GM23338 (cell line): ENCODE results near the gene CKB. TPM values are rescaled to one million over a fixed set of nuclear protein-coding genes. Genes with fewer than 3 reads are reported as not detected.
A peak's percentile ranks its signal among the peaks of the same experiment; 100 is the strongest.

ENCODE experiments used
- ATAC-seq: fragments of 200-7000 bp; cut with Tn5 transposase; 3 replicates; pipeline ENCODE4 v1.9.1; 2020
- DNase-seq: peaks from one replicate; pipeline ENCODE4 v3.0.0-alpha.2; 2015; ENCODE audit warnings: low spot score
- H2AFZ ChIP-seq: fragments of 200-600 bp; sonication (generic); 2 replicates; pipeline ENCODE4 v1.8.0; 2016; ENCODE audit warnings: antibody characterized with exemption, mild to moderate bottlenecking, moderate library complexity
- H3F3A ChIP-seq: fragments of 200-600 bp; sonication (generic); replicated peaks from 2 replicates; pipeline ENCODE4 v1.8.0; 2017; ENCODE audit warnings: antibody characterized with exemption, mixed run types, low read depth
- H3K27ac ChIP-seq: fragments of 200-600 bp; sonication (generic); 2 replicates; pipeline ENCODE4 v1.6.1; 2016; ENCODE audit warnings: low read depth
- H3K27me3 ChIP-seq: fragments of 200-600 bp; sonication (generic); 2 replicates; pipeline ENCODE4 v1.8.0; 2016; ENCODE audit warnings: mild to moderate bottlenecking, mixed run types, moderate library complexity; ENCODE audit not compliant: insufficient read depth
- H3K36me3 ChIP-seq: fragments of 200-600 bp; sonication (generic); 2 replicates; pipeline ENCODE4 v1.8.0; 2016; ENCODE audit warnings: mild to moderate bottlenecking; ENCODE audit not compliant: insufficient read depth
- H3K4me1 ChIP-seq: fragments of 200-600 bp; sonication (generic); 2 replicates; pipeline ENCODE4 v1.8.0; 2016; ENCODE audit warnings: mild to moderate bottlenecking, moderate library complexity; ENCODE audit not compliant: insufficient read depth
- H3K4me2 ChIP-seq: fragments of 200-600 bp; sonication (generic); 2 replicates; pipeline ENCODE4 v1.7.1; 2017; ENCODE audit warnings: mixed run types
- H3K4me3 ChIP-seq: fragments of 200-600 bp; sonication (generic); 2 replicates; pipeline ENCODE4 v1.6.1; 2016; ENCODE audit warnings: mixed run types
- H3K79me2 ChIP-seq: fragments of 200-600 bp; sonication (generic); replicated peaks from 2 replicates; pipeline ENCODE4 v1.8.0; 2017; ENCODE audit warnings: mild to moderate bottlenecking; ENCODE audit not compliant: insufficient read depth
- H3K9me2 ChIP-seq: fragments of 200-600 bp; sonication (generic); 2 replicates; pipeline ENCODE4 v1.8.0; 2017; ENCODE audit not compliant: insufficient read depth
- H4K20me1 ChIP-seq: fragments of 200-600 bp; sonication (generic); replicated peaks from 2 replicates; pipeline ENCODE4 v1.8.0; 2017; ENCODE audit warnings: mild to moderate bottlenecking; ENCODE audit not compliant: insufficient read depth
- H3K27ac Mint-ChIP-seq: 2 replicates; pipeline ENCODE4 v1.8.0; 2020; ENCODE audit warnings: inconsistent platforms, mild to moderate bottlenecking, moderate library complexity, mixed read lengths
- H3K27me3 Mint-ChIP-seq: 3 replicates; pipeline ENCODE4 v1.8.0; 2022; ENCODE audit warnings: low read depth, mild to moderate bottlenecking, moderate library complexity, mixed read lengths, inconsistent platforms; ENCODE audit not compliant: insufficient read depth, poor library complexity
- H3K36me3 Mint-ChIP-seq: 3 replicates; pipeline ENCODE4 v1.8.0; 2021; ENCODE audit warnings: low read depth, mild to moderate bottlenecking, inconsistent platforms, moderate library complexity, mixed read lengths
- H3K4me1 Mint-ChIP-seq: 3 replicates; pipeline ENCODE4 v1.8.0; 2020; ENCODE audit warnings: mild to moderate bottlenecking, inconsistent platforms, mixed read lengths
- H3K4me3 Mint-ChIP-seq: 3 replicates; pipeline ENCODE4 v1.8.0; 2021; ENCODE audit warnings: moderate library complexity, mild to moderate bottlenecking, inconsistent platforms, mixed read lengths
- H3K9me3 Mint-ChIP-seq: 3 replicates; pipeline ENCODE4 v1.8.0; 2020; ENCODE audit warnings: moderate library complexity, mild to moderate bottlenecking, inconsistent platforms, mixed read lengths
- CREB1 ChIP-seq: fragments of 250-450 bp; sonication (Bioruptor Pico); IDR thresholded peaks from 2 replicates; pipeline ENCODE4 v1.5.0; 2020; ENCODE audit warnings: low read depth, mild to moderate bottlenecking, moderate library complexity
- ETS1 ChIP-seq: IDR thresholded peaks from 2 replicates; pipeline ENCODE4 v1.6.1; 2016; ENCODE audit warnings: antibody characterized with exemption
- EZH2phosphoT487 ChIP-seq: fragments of 200-600 bp; sonication (generic); IDR thresholded peaks from one replicate; pipeline ENCODE4 v1.8.1; 2018; ENCODE audit warnings: antibody characterized with exemption; ENCODE audit not compliant: unreplicated experiment
- JUNB ChIP-seq: IDR thresholded peaks from one replicate; pipeline ENCODE4 v1.6.1; 2016; ENCODE audit warnings: antibody characterized with exemption; ENCODE audit not compliant: unreplicated experiment
- POLR2AphosphoS5 ChIP-seq: IDR thresholded peaks from 2 replicates; pipeline ENCODE4 v1.6.1; 2016; ENCODE audit warnings: antibody characterized with exemption, low read depth
- ZNF331 ChIP-seq: fragments of 250-450 bp; sonication (Bioruptor Pico); IDR thresholded peaks from 2 replicates; pipeline ENCODE4 v1.5.0; 2020; ENCODE audit warnings: low read depth, mild to moderate bottlenecking, moderate library complexity
- ZNF462 ChIP-seq: fragments of 250-450 bp; sonication (Bioruptor Pico); IDR thresholded peaks from 2 replicates; pipeline ENCODE4 v1.5.0; 2020; ENCODE audit warnings: mild to moderate bottlenecking, moderate library complexity
- polyA plus RNA-seq: library from polyadenylated mRNA; unstranded; fragments of >200 nt; fragmentation: Nextera tagmentation; extraction: Ambion mirVana; gene quantifications from 2 replicates; pipeline ENCODE4 v1.2.1, GENCODE V29; 2016
- total RNA-seq: library from RNA; depleted of rRNA; stranded (reverse); fragments of >200 nt; shearing (Covaris generic); gene quantifications from 2 replicates; pipeline ENCODE4 v1.2.3, GENCODE V29; 2014
- TF ChIP-seq, protein P1 (sequence below), 2 experiments: fragments of 200-600 bp in 1 of 2; sonication (generic) in 1 of 2; conservative IDR thresholded peaks; 2 replicates each; pipeline versions ENCODE4 v1.5.1 to v1.6.1; 2016 to 2017; ENCODE audit warnings: antibody characterized with exemption in 2 of 2, low read depth in 2 of 2, mild to moderate bottlenecking in 2 of 2, moderate library complexity in 1 of 2

Gene CKB
- total and polyA plus RNA-seq, 2 experiments from 2014 or later: 604 to 852 TPM

DNA sequence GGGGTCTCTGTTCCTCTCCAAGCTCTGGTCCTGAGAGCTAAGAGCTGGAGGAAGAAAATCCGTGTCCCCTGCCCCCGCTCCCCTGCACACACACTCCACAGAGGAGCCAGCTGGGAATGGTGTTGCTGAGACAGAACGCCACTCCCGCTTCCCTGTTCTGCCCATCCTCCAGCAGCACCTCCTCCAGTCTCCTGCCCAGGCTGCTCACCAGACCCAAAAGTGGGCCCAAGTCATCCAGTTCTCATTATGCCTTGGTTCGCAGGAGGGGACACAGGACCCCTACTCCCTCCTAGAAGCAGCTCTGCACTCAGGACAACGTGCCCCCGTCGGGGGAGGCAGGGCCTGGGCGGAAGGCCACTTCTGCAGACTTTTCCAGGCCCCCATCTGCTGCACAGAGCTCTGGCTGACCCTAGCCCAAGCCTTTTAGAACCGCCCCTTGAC lies 5.5 kb upstream of the CKB start:
- peak overlapping the region; percentile 81; the same call in 1 of the 2 replicates for H3K27ac ChIP-seq
- peaks cover 4% of the 10 kb centered on the region; the same call in 2 of the 3 replicates for H3K9me3 Mint-ChIP-seq
- peaks cover 24% of the 10 kb centered on the region for H3K4me1 Mint-ChIP-seq
- no peaks in the 10 kb centered on the region for H3K9me2 ChIP-seq
- no peaks in the 10 kb centered on the region for H3K36me3 ChIP-seq
- H3K4me1 ChIP-seq: peaks cover 8% of the 10 kb centered on the region
- peaks cover 4% of the 10 kb centered on the region; the same call in 1 of the 3 replicates for H3K36me3 Mint-ChIP-seq
- H3K27me3 ChIP-seq: peaks cover 22% of the 10 kb centered on the region
- H3F3A ChIP-seq: peaks cover 9% of the 10 kb centered on the region; the same call in 1 of the 2 replicates
- peak overlapping the region; percentile 90 for H3K4me2 ChIP-seq
- H3K4me3 ChIP-seq: peak overlapping the region; percentile 97
- no peak for DNase-seq
- H3K27me3 Mint-ChIP-seq: peaks cover 36% of the 10 kb centered on the region
- ATAC-seq: peak; percentile 5
- H2AFZ ChIP-seq: 0 out of 2 replicates have a peak overlapping the region, but pooled peaks have one; percentile 96
- no peak for TF ChIP-seq ETS1
- TF ChIP-seq POLR2AphosphoS5: no peak
- no peak for TF ChIP-seq CREB1 (CRISPR knock-in tag)
- TF ChIP-seq ZNF331: no peak
- TF ChIP-seq, protein P1, sequence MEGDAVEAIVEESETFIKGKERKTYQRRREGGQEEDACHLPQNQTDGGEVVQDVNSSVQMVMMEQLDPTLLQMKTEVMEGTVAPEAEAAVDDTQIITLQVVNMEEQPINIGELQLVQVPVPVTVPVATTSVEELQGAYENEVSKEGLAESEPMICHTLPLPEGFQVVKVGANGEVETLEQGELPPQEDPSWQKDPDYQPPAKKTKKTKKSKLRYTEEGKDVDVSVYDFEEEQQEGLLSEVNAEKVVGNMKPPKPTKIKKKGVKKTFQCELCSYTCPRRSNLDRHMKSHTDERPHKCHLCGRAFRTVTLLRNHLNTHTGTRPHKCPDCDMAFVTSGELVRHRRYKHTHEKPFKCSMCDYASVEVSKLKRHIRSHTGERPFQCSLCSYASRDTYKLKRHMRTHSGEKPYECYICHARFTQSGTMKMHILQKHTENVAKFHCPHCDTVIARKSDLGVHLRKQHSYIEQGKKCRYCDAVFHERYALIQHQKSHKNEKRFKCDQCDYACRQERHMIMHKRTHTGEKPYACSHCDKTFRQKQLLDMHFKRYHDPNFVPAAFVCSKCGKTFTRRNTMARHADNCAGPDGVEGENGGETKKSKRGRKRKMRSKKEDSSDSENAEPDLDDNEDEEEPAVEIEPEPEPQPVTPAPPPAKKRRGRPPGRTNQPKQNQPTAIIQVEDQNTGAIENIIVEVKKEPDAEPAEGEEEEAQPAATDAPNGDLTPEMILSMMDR (conservative IDR thresholded peaks at IDR 0.05; ENCODE audit: low read depth in 2 of 2): no peak
- peak overlapping the region; percentile 73 for H3K27ac Mint-ChIP-seq
- H3K79me2 ChIP-seq: peaks cover 22% of the 10 kb centered on the region
- H4K20me1 ChIP-seq: peaks cover 10% of the 10 kb centered on the region
- peak overlapping the region; percentile 96 for H3K4me3 Mint-ChIP-seq

GRCh38 chr14:103527408-103528145 lies 4.9 kb upstream of the CKB start:
- H3K4me3 ChIP-seq: no peak overlapping the region
- H3F3A ChIP-seq: peaks cover 9% of the 10 kb centered on the region; the same call in 1 of the 2 replicates
- H2AFZ ChIP-seq: no peak overlapping the region
- H3K9me3 Mint-ChIP-seq: peaks cover 4% of the 10 kb centered on the region; the same call in 2 of the 3 replicates
- peaks cover 36% of the 10 kb centered on the region for H3K27me3 Mint-ChIP-seq
- H3K27ac ChIP-seq: no peak overlapping the region
- H3K36me3 Mint-ChIP-seq: peaks cover 4% of the 10 kb centered on the region; the same call in 1 of the 3 replicates
- no peaks in the 10 kb centered on the region for H3K36me3 ChIP-seq
- peaks cover 8% of the 10 kb centered on the region for H3K4me1 ChIP-seq
- ATAC-seq (no peak), DNase-seq (no peak)
- peaks cover 22% of the 10 kb centered on the region for H3K27me3 ChIP-seq
- H3K4me2 ChIP-seq: no peak overlapping the region
- no peak overlapping the region for H3K27ac Mint-ChIP-seq
- H3K4me1 Mint-ChIP-seq: peaks cover 24% of the 10 kb centered on the region
- H3K9me2 ChIP-seq: no peaks in the 10 kb centered on the region
- H4K20me1 ChIP-seq: peaks cover 10% of the 10 kb centered on the region
- peak overlapping the region; percentile 96 for H3K4me3 Mint-ChIP-seq
- peaks cover 22% of the 10 kb centered on the region for H3K79me2 ChIP-seq
- TF ChIP-seq EZH2phosphoT487 (no peak), ZNF462 (no peak), JUNB (no peak)
- TF ChIP-seq, protein P1 (conservative IDR thresholded peaks at IDR 0.05; ENCODE audit: low read depth in 2 of 2): no peak
